ENCODE results near the gene SCYGR3. TPM values are rescaled to one million over a fixed set of nuclear protein-coding genes. Genes with fewer than 3 reads are reported as not detected.

The SCYGR3 gene
- total and polyA plus RNA-seq, 2 of the 13 experiments (the other 11 are each of a cell fraction or from before 2014, with no cell fraction given) = not detected

DNA sequence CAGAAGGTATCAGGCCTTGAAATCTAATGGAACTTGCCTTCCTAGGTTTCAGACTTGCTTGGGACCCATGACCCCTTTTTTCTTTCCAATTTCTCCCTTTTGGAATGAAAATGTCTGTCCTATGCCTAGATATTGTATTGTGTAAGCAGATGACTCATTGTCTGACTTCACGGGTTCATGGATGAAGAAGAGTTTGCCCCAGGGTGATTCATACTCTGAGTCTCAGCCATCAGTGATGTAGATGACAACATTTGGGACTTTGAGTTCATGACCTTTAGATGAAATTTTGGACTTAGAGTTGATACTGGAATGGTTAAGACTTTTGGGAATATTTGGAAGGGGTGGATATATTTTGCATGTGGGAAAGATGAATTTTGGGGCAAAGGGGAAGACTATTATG, 40.8 kb upstream of the SCYGR3 start (continued):
- TF ChIP-seq, protein P1, sequence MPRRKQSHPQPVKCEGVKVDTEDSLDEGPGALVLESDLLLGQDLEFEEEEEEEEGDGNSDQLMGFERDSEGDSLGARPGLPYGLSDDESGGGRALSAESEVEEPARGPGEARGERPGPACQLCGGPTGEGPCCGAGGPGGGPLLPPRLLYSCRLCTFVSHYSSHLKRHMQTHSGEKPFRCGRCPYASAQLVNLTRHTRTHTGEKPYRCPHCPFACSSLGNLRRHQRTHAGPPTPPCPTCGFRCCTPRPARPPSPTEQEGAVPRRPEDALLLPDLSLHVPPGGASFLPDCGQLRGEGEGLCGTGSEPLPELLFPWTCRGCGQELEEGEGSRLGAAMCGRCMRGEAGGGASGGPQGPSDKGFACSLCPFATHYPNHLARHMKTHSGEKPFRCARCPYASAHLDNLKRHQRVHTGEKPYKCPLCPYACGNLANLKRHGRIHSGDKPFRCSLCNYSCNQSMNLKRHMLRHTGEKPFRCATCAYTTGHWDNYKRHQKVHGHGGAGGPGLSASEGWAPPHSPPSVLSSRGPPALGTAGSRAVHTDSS (CRISPR knock-in tag; conservative IDR thresholded peaks at IDR 0.05) = no peak
- TF ChIP-seq, protein P2, sequence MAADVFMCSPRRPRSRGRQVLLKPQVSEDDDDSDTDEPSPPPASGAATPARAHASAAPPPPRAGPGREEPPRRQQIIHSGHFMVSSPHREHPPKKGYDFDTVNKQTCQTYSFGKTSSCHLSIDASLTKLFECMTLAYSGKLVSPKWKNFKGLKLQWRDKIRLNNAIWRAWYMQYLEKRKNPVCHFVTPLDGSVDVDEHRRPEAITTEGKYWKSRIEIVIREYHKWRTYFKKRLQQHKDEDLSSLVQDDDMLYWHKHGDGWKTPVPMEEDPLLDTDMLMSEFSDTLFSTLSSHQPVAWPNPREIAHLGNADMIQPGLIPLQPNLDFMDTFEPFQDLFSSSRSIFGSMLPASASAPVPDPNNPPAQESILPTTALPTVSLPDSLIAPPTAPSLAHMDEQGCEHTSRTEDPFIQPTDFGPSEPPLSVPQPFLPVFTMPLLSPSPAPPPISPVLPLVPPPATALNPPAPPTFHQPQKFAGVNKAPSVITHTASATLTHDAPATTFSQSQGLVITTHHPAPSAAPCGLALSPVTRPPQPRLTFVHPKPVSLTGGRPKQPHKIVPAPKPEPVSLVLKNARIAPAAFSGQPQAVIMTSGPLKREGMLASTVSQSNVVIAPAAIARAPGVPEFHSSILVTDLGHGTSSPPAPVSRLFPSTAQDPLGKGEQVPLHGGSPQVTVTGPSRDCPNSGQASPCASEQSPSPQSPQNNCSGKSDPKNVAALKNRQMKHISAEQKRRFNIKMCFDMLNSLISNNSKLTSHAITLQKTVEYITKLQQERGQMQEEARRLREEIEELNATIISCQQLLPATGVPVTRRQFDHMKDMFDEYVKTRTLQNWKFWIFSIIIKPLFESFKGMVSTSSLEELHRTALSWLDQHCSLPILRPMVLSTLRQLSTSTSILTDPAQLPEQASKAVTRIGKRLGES (CRISPR knock-in tag; IDR thresholded peaks at IDR 0.05; ENCODE audit: borderline replicate concordance) = no peak
- TF ChIP-seq, protein P3, sequence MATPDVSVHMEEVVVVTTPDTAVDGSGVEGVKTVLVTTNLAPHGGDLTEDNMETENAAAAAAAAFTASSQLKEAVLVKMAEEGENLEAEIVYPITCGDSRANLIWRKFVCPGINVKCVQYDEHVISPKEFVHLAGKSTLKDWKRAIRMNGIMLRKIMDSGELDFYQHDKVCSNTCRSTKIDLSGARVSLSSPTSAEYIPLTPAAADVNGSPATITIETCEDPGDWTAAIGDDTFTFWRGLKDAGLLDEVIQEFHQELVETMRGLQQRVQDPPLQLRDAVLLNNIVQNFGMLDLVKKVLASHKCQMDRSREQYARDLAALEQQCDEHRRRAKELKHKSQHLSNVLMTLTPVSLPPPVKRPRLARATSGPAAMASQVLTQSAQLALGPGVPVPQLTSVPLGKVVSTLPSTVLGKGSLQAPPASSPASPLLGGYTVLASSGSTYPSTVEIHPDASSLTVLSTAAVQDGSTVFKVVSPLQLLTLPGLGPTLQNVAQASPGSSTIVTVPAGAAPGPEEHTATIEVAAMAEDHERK (CRISPR knock-in tag; IDR thresholded peaks at IDR 0.05; ENCODE audit: low read depth) = no peak
- TF ChIP-seq HMG20A (CRISPR knock-in tag; IDR thresholded peaks at IDR 0.05; ENCODE audit: borderline replicate concordance) (no peak), ZNF747 (CRISPR knock-in tag; IDR thresholded peaks at IDR 0.05; ENCODE audit: borderline replicate concordance) (no peak), JUND (CRISPR knock-in tag; IDR thresholded peaks at IDR 0.05) (peak; percentile 84), FOSL2 (CRISPR knock-in tag; IDR thresholded peaks at IDR 0.05) (peak; percentile 99), STAT5B (CRISPR knock-in tag; IDR thresholded peaks at IDR 0.05) (no peak), FOXP1 (IDR thresholded peaks at IDR 0.05) (no peak), FOXP1 (CRISPR knock-in tag; IDR thresholded peaks at IDR 0.05) (peak; percentile 26; the same call in 1 of the 2 replicates), SCMH1 (CRISPR knock-in tag; IDR thresholded peaks at IDR 0.05; ENCODE audit: borderline replicate concordance) (no peak), NCOA5 (CRISPR knock-in tag; IDR thresholded peaks at IDR 0.05) (no peak), ZZZ3 (CRISPR knock-in tag; IDR thresholded peaks at IDR 0.05; ENCODE audit: borderline replicate concordance) (no peak), TEAD3 (CRISPR knock-in tag; optimal IDR thresholded peaks at IDR 0.05; ENCODE audit: borderline replicate concordance) (no peak), MBD4 (IDR thresholded peaks at IDR 0.05; ENCODE audit: borderline replicate concordance, low read length) (no peak), ZNF567 (CRISPR knock-in tag; IDR thresholded peaks at IDR 0.05; ENCODE audit: borderline replicate concordance) (no peak)
- TF ChIP-seq, protein P4, sequence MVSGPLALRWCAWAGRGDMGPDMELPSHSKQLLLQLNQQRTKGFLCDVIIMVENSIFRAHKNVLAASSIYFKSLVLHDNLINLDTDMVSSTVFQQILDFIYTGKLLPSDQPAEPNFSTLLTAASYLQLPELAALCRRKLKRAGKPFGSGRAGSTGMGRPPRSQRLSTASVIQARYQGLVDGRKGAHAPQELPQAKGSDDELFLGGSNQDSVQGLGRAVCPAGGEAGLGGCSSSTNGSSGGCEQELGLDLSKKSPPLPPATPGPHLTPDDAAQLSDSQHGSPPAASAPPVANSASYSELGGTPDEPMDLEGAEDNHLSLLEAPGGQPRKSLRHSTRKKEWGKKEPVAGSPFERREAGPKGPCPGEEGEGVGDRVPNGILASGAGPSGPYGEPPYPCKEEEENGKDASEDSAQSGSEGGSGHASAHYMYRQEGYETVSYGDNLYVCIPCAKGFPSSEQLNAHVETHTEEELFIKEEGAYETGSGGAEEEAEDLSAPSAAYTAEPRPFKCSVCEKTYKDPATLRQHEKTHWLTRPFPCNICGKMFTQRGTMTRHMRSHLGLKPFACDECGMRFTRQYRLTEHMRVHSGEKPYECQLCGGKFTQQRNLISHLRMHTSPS (CRISPR knock-in tag; IDR thresholded peaks at IDR 0.05; ENCODE audit: low read depth) = no peak
- TF ChIP-seq, protein P5, sequence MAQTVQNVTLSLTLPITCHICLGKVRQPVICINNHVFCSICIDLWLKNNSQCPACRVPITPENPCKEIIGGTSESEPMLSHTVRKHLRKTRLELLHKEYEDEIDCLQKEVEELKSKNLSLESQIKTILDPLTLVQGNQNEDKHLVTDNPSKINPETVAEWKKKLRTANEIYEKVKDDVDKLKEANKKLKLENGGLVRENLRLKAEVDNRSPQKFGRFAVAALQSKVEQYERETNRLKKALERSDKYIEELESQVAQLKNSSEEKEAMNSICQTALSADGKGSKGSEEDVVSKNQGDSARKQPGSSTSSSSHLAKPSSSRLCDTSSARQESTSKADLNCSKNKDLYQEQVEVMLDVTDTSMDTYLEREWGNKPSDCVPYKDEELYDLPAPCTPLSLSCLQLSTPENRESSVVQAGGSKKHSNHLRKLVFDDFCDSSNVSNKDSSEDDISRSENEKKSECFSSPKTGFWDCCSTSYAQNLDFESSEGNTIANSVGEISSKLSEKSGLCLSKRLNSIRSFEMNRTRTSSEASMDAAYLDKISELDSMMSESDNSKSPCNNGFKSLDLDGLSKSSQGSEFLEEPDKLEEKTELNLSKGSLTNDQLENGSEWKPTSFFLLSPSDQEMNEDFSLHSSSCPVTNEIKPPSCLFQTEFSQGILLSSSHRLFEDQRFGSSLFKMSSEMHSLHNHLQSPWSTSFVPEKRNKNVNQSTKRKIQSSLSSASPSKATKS (CRISPR knock-in tag; IDR thresholded peaks at IDR 0.05) = no peak
- TF ChIP-seq, protein P6, sequence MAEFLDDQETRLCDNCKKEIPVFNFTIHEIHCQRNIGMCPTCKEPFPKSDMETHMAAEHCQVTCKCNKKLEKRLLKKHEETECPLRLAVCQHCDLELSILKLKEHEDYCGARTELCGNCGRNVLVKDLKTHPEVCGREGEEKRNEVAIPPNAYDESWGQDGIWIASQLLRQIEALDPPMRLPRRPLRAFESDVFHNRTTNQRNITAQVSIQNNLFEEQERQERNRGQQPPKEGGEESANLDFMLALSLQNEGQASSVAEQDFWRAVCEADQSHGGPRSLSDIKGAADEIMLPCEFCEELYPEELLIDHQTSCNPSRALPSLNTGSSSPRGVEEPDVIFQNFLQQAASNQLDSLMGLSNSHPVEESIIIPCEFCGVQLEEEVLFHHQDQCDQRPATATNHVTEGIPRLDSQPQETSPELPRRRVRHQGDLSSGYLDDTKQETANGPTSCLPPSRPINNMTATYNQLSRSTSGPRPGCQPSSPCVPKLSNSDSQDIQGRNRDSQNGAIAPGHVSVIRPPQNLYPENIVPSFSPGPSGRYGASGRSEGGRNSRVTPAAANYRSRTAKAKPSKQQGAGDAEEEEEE (CRISPR knock-in tag; IDR thresholded peaks at IDR 0.05; ENCODE audit: borderline replicate concordance) = no peak
